ENCODE data around the gene CXCL12.

Gene CXCL12

DNA sequence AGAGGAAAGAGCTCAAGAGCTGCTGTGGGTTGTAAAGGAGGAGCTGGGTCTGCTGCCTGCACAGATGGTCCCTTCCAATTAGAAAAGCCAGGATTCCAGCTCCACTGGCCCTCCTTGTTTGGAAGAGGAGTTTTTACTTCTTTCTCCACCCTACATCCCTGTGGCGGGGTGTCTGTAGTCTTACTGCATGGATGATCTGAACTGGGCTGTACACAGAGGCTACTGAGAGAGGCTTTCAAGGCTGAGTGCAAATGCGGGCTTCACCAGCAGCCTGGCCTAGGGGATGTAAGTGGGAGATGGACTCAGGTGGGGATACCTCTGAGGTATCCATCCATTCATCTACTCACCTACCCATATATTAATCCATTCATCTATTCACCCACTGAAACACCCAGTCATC is 7.1 kb upstream of the CXCL12 start:
- no peaks in the 10 kb centered on the region for H3K9me3 ChIP-seq (ENCODE audit: severe bottlenecking)
- H3K4me3 ChIP-seq (ENCODE audit: severe bottlenecking) = no peak overlapping the region
- H3K27ac ChIP-seq (ENCODE audit: poor library complexity, severe bottlenecking) = no peak overlapping the region
- no peaks in the 10 kb centered on the region for H3K27me3 ChIP-seq (ENCODE audit: insufficient read depth, poor library complexity, severe bottlenecking)
- DNase-seq (ENCODE audit: low spot score) (no peak), ATAC-seq (ENCODE audit: low read depth) (no peak)
- no peaks in the 10 kb centered on the region for H3K4me1 ChIP-seq (ENCODE audit: insufficient read depth, poor library complexity, severe bottlenecking)
- TF ChIP-seq, protein P1, sequence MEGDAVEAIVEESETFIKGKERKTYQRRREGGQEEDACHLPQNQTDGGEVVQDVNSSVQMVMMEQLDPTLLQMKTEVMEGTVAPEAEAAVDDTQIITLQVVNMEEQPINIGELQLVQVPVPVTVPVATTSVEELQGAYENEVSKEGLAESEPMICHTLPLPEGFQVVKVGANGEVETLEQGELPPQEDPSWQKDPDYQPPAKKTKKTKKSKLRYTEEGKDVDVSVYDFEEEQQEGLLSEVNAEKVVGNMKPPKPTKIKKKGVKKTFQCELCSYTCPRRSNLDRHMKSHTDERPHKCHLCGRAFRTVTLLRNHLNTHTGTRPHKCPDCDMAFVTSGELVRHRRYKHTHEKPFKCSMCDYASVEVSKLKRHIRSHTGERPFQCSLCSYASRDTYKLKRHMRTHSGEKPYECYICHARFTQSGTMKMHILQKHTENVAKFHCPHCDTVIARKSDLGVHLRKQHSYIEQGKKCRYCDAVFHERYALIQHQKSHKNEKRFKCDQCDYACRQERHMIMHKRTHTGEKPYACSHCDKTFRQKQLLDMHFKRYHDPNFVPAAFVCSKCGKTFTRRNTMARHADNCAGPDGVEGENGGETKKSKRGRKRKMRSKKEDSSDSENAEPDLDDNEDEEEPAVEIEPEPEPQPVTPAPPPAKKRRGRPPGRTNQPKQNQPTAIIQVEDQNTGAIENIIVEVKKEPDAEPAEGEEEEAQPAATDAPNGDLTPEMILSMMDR (IDR thresholded peaks at IDR 0.05; ENCODE audit: poor library complexity, severe bottlenecking) = no peak
- H3K36me3 ChIP-seq (ENCODE audit: low read depth) = no peaks in the 10 kb centered on the region

DNA sequence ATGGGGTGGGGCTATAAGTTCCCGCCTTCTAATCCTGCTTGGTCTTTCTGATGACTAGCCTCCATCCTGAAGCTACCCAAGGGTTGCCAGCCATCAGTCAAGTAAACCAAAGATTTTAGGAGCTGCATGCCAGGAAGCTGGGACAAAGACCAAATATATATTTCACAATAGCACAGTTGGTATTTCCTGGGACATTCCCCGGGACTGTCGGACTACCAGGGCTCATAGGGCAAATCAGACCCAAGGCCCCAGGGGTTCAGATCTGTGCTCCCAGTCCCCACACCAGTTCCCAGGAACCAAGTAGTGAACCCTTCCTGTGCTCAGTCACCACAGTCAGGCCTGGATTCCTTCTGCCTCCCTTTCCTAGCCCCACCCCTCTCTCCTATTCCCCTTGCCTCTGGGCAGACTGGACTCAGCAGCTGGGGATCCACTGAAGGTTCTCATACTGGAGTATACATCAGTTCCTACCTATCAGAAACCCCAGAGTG is 5.7 kb upstream of the CXCL12 start:
- Histone ChIP-seq H3K36me3 (ENCODE audit: low read depth) (no peaks in the 10 kb centered on the region), H3K27ac (ENCODE audit: poor library complexity, severe bottlenecking) (no peak overlapping the region), H3K4me1 (ENCODE audit: insufficient read depth, poor library complexity, severe bottlenecking) (no peaks in the 10 kb centered on the region), H3K4me3 (ENCODE audit: severe bottlenecking) (no peak overlapping the region), H3K27me3 (ENCODE audit: insufficient read depth, poor library complexity, severe bottlenecking) (peaks cover 4% of the 10 kb centered on the region), H3K9me3 (ENCODE audit: severe bottlenecking) (no peaks in the 10 kb centered on the region)
- DNase-seq (ENCODE audit: low spot score) (no peak), ATAC-seq (ENCODE audit: low read depth) (no peak)
- TF ChIP-seq, protein P1 (IDR thresholded peaks at IDR 0.05; ENCODE audit: poor library complexity, severe bottlenecking) = no peak

GRCh38 chr10:44389556-44389955 is 4.7 kb upstream of the CXCL12 start:
- Histone ChIP-seq H3K4me1 (ENCODE audit: insufficient read depth, poor library complexity, severe bottlenecking) (no peaks in the 10 kb centered on the region), H3K9me3 (ENCODE audit: severe bottlenecking) (no peaks in the 10 kb centered on the region), H3K27me3 (ENCODE audit: insufficient read depth, poor library complexity, severe bottlenecking) (peaks cover 11% of the 10 kb centered on the region), H3K27ac (ENCODE audit: poor library complexity, severe bottlenecking) (no peak overlapping the region), H3K36me3 (ENCODE audit: low read depth) (no peaks in the 10 kb centered on the region), H3K4me3 (ENCODE audit: severe bottlenecking) (no peak overlapping the region)
- TF ChIP-seq, protein P1 (IDR thresholded peaks at IDR 0.05; ENCODE audit: poor library complexity, severe bottlenecking) = no peak
- DNase-seq (ENCODE audit: low spot score) = no peak
- ATAC-seq (ENCODE audit: low read depth) = no peak

DNA sequence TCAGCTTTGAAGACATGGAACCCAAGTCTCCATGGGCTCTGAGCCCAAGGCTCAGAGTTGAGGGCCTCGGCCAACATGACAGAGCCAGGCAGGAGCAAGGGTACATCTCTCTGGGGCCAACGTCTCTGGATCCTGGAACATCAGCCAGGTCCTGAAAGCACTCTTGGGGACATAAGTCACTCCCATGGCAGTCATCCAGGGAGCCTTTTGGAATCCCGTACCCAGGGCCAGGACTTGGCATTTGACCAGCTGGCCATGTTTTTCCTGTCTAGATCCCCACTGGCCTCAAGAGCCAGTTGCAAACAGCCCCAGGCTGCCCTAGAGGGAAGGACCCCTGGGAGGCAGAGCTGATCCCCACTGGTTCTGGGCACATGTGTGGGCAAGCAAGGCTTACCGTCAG is 4.3 kb upstream of the CXCL12 start:
- no peaks in the 10 kb centered on the region for H3K4me1 ChIP-seq (ENCODE audit: insufficient read depth, poor library complexity, severe bottlenecking)
- TF ChIP-seq, protein P1 (IDR thresholded peaks at IDR 0.05; ENCODE audit: poor library complexity, severe bottlenecking) = no peak
- no peaks in the 10 kb centered on the region for H3K9me3 ChIP-seq (ENCODE audit: severe bottlenecking)
- peaks cover 16% of the 10 kb centered on the region for H3K27me3 ChIP-seq (ENCODE audit: insufficient read depth, poor library complexity, severe bottlenecking)
- no peak overlapping the region for H3K4me3 ChIP-seq (ENCODE audit: severe bottlenecking)
- no peak overlapping the region for H3K27ac ChIP-seq (ENCODE audit: poor library complexity, severe bottlenecking)
- ATAC-seq (ENCODE audit: low read depth) (no peak), DNase-seq (ENCODE audit: low spot score) (no peak)
- H3K36me3 ChIP-seq (ENCODE audit: low read depth) = no peaks in the 10 kb centered on the region

- DNase-seq (ENCODE audit: low spot score) (no peak), ATAC-seq (ENCODE audit: low read depth) (no peak)
- TF ChIP-seq, protein P1 (IDR thresholded peaks at IDR 0.05; ENCODE audit: poor library complexity, severe bottlenecking) = no peak
- H3K9me3 ChIP-seq (ENCODE audit: severe bottlenecking) = no peaks in the 10 kb centered on the region
- H3K36me3 ChIP-seq (ENCODE audit: low read depth) = no peaks in the 10 kb centered on the region
- H3K27me3 ChIP-seq (ENCODE audit: insufficient read depth, poor library complexity, severe bottlenecking) = peaks cover 21% of the 10 kb centered on the region
- H3K4me3 ChIP-seq (ENCODE audit: severe bottlenecking) = no peak overlapping the region
- H3K4me1 ChIP-seq (ENCODE audit: insufficient read depth, poor library complexity, severe bottlenecking) = no peaks in the 10 kb centered on the region
- no peak overlapping the region for H3K27ac ChIP-seq (ENCODE audit: poor library complexity, severe bottlenecking)
These were observed 3.7 kb upstream of the CXCL12 start for GRCh38 chr10:44388641-44389040.
